HG03045 (cell line): ENCODE data around the gene GREB1.

ENCODE experiments used
- ATAC-seq: cut with Tn5 transposase; IDR thresholded peaks from one replicate; pipeline ENCODE4 v1.9.1; 2021; ENCODE audit warnings: mild to moderate bottlenecking, moderate library complexity; ENCODE audit not compliant: unreplicated experiment

GREB1 gene

GRCh38 chr2:11533278-11534070 is at the start of gene GREB1:
TSS of gene GREB1 (plus strand) at chr2:11534045. CDS start at chr2:11556615, 22,570 bp downstream.
- no peak for ATAC-seq

- ATAC-seq, result no peak
Measured at GRCh38 chr2:11488809-11489208, 45.0 kb upstream of the GREB1 start.

DNA sequence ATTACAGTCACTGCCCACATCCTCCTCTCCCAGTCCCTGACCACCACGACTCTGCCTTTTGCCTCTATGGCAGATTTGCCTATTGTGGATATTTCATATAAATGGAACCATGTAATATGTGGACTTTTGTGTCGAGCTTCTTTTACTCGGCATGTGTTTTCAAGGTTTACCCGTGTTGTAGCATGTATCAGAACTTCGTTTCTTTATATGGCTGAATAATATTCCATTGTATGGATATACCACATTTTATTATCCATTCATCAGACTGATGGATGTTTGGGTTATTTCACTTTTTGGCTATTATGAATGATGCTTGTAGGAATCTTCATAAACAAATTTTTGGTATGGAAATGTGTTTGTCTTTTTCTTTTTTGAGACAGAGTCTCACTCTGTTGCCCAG is 43.7 kb upstream of the GREB1 start:
- no peak for ATAC-seq

DNA sequence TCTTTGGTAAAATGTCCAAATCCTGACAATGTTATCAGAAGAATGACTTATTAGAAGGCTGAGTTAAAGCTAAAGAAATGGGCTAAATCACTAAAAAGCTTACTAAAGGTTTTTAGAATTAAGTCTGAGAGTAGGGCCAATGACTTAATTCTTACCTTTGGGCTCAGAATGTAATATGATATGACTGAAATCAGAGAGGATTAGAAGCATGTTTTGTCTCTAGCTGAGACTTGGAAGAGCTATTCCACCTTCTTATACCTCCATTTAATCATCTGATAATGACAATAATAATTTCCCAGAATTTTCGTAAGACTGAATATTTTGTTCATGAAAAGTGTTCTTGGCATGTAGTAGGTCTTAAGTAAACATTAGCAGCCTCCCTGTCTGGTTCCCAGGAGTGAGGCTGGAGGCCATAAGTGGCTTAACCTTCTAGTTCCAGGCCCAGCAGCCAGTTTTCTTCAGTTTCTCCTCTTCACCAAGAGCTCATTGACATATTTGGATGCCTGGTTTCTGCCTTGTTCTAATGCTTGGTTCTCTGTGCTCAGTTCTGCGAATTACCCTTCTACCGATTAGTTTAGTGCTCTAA is 42.4 kb upstream of the GREB1 start:
- no peak for ATAC-seq

DNA sequence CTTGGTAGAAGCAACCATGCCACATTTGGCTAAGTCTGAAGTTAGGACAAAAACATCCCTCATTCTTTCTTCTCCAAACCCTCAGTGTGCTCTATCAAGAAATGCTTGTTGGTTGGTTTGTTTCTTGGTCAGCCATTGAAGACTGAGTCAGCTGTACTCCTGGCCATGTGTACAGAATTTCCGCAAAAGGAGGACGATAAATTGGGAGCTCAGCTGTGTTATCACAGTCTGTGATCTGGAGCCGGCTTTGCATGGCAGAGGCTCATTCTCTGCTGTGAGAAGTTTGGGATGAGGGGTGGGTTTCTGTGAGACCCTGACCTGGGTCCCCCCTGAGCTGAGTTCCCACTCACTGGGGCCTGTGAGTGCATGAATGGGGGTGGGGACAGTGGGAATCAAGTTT is 41.6 kb upstream of the GREB1 start:
- ATAC-seq, result no peak

- no peak for ATAC-seq
Measured at GRCh38 chr2:11492720-11493119, 41.1 kb upstream of the GREB1 start.

- ATAC-seq, result no peak
Measured at GRCh38 chr2:11493282-11493681, 40.6 kb upstream of the GREB1 start.

GRCh38 chr2:11494310-11494709 is 39.5 kb upstream of the GREB1 start:
- no peak for ATAC-seq

DNA sequence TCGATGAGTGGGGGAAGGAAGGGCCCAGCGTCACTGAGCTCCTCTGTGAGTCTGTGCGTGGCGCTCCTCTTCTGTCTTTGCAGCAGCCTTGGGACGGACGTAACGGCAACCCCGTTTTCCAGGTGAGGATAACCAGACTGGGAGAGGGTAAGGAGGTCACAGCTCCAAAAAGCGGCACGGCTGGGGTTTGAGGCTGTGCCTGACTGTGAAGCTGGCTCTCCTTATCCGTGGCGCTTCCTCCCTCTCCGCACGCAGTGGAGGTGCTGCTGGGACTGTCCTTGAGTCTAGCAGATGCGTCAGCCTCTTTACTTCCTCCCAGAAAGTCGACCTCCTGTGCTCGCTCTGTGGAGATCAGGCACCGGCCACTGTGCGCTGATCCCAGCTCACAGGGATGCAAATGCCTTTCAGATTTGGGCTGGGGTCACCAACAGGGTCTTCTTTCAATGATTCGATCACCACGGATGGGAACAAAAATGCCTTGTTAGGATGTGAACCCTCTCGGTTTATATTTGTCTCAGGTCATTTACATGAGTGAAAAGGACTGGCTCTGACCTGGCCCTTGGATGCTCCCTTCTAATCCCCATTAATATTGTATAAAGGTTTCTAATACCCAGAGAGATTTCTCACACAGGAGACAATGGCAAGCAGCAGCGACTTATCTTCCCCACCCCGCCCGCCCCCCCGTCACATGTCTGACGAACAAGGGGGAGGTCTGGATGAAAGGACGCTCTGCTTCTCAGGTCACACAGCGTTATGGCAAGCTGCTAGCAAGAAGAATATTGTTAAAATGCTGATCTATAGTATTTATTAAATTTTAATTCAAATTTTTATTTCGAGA is 37.8 kb upstream of the GREB1 start:
- no peak for ATAC-seq

DNA sequence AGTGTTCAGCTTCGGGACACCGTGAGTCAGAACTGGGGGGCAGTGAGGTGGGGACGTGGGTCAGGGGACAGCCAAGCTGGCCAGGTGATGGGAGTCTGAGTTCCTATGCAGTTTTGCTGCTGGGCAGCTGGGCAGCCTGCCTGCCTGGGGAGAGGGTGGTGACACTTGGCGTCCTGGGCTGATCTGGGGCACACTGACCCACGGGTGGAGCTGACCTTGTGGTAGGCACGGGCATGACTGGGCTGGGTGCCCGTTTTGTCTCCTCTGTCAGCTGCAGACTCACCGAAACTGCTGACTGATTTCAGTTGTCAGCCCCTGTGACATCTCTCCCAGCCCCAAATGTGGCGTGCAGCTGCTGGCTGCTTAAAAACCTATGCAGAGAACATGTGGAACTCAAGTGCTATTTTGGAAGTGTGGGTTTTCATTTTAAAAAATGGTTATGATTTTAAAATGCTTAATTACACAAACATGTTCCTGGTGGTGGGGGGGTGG is 35.3 kb upstream of the GREB1 start:
- peak; percentile 89 for ATAC-seq

GRCh38 chr2:11499081-11499743 is 34.6 kb upstream of the GREB1 start:
- ATAC-seq, result no peak

DNA sequence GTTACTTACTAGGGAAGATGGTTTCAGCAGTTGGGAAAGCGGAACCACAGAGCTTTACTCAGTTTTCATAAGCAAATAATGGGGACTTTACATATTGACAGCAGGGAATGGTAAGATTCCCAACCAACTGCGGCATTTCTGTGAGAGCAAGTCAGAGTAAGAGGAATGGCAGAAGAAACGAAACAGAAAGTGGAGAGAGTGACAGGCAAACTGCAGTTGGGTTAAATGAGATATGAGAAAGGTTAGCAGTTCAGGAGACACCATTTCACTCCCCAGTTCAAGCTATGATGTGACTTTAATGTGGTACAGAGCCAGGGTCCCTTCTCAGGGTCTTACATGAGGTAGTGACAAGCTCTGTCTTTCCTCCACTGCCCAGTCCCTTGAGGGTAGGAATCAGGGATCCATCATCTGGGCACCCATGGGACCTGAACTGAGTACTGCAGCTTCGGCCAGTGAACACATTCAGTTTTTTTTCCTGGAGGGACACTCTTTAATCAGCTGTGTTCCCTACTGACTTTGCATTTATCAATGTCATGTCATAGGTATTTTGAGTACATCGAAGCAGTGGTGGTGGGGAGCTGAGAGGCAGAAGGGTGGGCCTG is 33.0 kb upstream of the GREB1 start:
- no peak for ATAC-seq

GRCh38 chr2:11502740-11503292 is 31.0 kb upstream of the GREB1 start:
- no peak for ATAC-seq

DNA sequence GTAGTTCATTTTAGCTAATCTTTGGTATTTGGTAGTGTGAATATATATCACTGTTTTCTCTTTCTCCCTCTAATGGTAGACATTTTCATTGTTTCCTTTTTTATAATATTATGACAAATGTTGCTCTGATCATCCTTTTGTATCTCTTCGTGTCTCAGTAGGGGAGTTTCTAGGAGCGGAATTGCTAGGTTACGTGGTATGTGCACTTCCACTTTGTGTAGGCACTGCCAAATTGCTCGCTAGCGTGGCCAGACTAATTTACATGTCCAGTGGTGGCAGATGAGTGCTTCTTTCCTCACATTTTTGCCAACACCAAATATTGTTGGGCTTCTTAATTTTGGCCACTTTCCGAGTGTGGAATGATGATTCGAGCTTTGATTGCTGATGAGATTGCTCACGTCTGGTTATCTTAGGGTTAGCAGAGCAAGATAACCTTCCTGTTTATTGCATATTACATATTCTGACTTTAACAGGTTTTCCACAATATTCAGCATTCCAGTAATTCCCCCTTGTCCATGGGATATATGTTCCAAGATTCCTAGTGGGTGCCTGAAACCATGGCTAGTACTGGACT is 30.4 kb upstream of the GREB1 start:
- ATAC-seq, result no peak

DNA sequence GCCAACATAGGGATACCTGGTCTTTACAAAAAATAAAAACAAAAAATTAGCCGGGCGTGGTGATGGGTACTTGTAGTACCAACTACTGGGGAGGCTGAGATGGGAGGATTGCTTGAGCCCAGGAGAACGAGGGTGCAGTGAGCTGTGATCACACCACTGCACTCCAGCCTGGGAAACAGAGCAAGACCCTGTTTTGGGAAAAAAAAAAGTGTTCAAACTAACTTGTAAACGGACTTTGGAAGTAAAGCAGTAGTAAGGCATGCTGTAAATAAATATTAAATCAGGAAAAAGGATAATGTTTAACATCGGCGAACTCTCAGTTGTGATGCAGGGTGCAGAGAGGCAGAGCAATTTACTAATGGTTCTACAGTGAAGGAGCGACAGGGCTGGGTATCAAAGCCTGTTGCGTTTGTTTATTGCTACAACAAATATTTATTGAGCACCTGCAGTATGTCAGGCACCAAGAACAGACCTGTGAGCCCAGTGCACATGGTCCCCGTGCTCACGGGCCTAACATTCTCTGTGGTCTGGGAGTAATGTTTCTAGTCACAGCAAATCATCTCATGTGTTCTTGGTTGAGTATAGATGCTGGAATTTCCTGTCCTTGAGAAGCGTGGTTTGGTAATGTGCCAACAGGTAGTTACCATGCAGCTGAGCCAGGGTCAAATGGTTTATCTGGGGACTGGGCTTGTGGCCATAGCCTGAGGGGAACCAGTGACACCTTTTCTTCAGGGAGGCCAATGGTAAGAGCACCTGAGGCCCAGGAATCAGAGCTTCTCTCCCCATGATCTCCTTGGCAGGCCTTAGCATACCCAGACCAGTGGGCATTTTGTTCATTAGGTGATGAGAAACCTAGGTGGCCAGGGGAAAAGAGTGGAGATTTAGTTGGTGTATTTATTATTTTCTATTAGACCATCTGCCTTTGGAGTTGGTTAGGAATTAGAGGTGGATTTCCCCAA is 27.9 kb upstream of the GREB1 start:
- ATAC-seq, result no peak

- no peak for ATAC-seq
Measured at GRCh38 chr2:11506611-11506969, 27.3 kb upstream of the GREB1 start.

DNA sequence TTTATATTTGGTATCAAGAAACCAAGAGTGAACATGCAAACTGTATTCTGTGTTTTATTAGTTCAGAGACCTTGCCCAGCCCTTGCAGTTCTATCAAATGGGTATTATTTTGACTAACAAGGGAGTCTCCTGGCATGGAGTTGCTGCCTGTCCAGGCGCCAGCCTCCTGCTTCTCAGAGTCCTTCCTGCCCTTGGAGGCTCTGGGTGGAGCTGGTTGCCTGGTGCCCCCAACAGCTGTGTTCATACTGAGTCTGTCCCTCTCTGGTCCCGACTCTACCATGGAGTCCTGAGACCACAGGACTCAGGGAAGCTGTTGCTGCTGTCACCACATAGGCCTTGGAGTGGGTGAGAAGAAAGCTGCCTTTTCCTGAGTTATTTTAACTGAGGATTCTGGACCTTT is 26.3 kb upstream of the GREB1 start:
- no peak for ATAC-seq

DNA sequence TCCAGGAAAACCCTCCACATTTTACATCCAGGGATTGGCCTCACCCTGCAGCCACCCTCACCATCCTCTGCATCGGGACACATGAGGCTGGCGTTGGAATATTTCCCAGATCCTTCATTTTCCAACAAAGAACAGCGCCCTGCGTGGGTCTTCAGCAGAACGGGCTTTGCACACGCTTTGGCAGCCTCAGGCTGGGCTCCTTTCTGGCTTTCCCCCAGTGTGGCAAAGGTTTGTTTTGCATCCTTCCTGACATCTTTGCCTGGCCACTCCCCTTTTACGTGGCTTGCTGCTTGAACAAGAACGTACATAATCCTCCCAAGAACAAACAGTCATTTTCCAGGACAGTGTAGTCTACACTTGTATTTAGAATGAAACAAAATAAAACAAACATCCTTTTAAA is 25.6 kb upstream of the GREB1 start:
- no peak for ATAC-seq
